Testis (tissue), 3 donors: ENCODE results near the gene TMEM225B. TPM values are rescaled to one million over a fixed set of nuclear protein-coding genes. Genes with fewer than 3 reads are reported as not detected.

ENCODE experiments used
- DNase-seq: peaks from one replicate; pipeline ENCODE4 v3.0.0-alpha.2; 2019
- H3K27ac ChIP-seq, 2 donors: fragments of 200-600 bp; sonication (generic); one replicate each; pipeline ENCODE4 v1.5.1; 2019
- H3K27me3 ChIP-seq: fragments of 200-600 bp; sonication (generic); one replicate; pipeline ENCODE4 v1.5.1; 2019
- H3K36me3 ChIP-seq: fragments of 200-600 bp; sonication (generic); one replicate; pipeline ENCODE4 v1.5.1; 2017; ENCODE audit warnings: low read depth; ENCODE audit errors: missing control alignments
- H3K4me1 ChIP-seq: fragments of 200-600 bp; sonication (generic); one replicate; pipeline ENCODE4 v1.5.1; 2019
- H3K4me3 ChIP-seq, 2 donors: fragments of 200-600 bp; sonication (generic); one replicate each; pipeline ENCODE4 v1.5.1; 2017 to 2019
- H3K9me3 ChIP-seq: fragments of 200-600 bp; sonication (generic); one replicate; pipeline ENCODE4 v1.5.1; 2017
- CTCF ChIP-seq, 3 experiments: fragments of 450-650 bp in 2 of 3; fragments of 200-600 bp in 1 of 3; sonication (generic) in 1 of 3; IDR thresholded peaks; one replicate each; pipeline ENCODE4 v1.5.1; 2016 to 2019; ENCODE audit warnings: antibody characterized with exemption in 3 of 3, mild to moderate bottlenecking in 2 of 3, moderate library complexity in 1 of 3
- POLR2A ChIP-seq: fragments of 450-650 bp; IDR thresholded peaks from one replicate; pipeline ENCODE4 v1.6.1; 2017; ENCODE audit warnings: antibody characterized with exemption, mild to moderate bottlenecking, moderate library complexity
- WGBS, 2 donors: methylation state at CpG; one replicate each; pipeline ENCODE4 v1.1.5; 2018; 5-methylcytosine and 5-hydroxymethylcytosine counted together
- intact Hi-C: fragments of 100-400 bp; cut with DNase I; formaldehyde crosslinking; loops from one replicate; pipeline ENCODE4 v1.15.1; 2023; ENCODE audit warnings: low total_unique reads
- polyA plus RNA-seq: library from polyadenylated mRNA; stranded (reverse); fragments of 350-450 nt; fragmentation: Illumina TruSeq; extraction: RNeasy Lipid Tissue Mini Kit (QIAGEN cat#74804); gene quantifications from one replicate; pipeline ENCODE4 v1.2.3, GENCODE V29; 2014; ENCODE audit warnings: low read depth, low replicate concordance; ENCODE audit not compliant: insufficient read depth
- total RNA-seq, 2 donors: library from RNA; depleted of rRNA; stranded (reverse); fragments of >200 nt; gene quantifications; one replicate each; pipeline ENCODE4 v1.2.3, GENCODE V29; 2016

Gene TMEM225B
- total and polyA plus RNA-seq, 3 donors from 2014 or later = 57.0 to 406 (median 62.1) TPM

- Histone ChIP-seq H3K4me1 (no peaks in the 10 kb centered on the region), H3K27me3 (no peaks in the 10 kb centered on the region), H3K27ac (no peak overlapping the region), H3K36me3 (no peaks in the 10 kb centered on the region), H3K9me3 (no peaks in the 10 kb centered on the region), H3K4me3 (no peak overlapping the region)
- intact Hi-C loops = no loop called here
- TF ChIP-seq POLR2A (no peak), CTCF (IDR thresholded peaks at IDR 0.05) (no peak)
- no peak for DNase-seq
Observed at GRCh38 chr7:99639267-99639666, 41.2 kb downstream of the TMEM225B start.

GRCh38 chr7:99642027-99642426 is 44.0 kb downstream of the TMEM225B start:
- Histone ChIP-seq H3K36me3 (no peaks in the 10 kb centered on the region), H3K27ac (no peak overlapping the region), H3K4me1 (no peaks in the 10 kb centered on the region), H3K9me3 (no peaks in the 10 kb centered on the region), H3K4me3 (no peak overlapping the region), H3K27me3 (no peaks in the 10 kb centered on the region)
- no peak for DNase-seq
- no peak for TF ChIP-seq POLR2A
- no peak for TF ChIP-seq CTCF (IDR thresholded peaks at IDR 0.05)
- WGBS, 2 donors = 97% methylated on average over 1 of the region's 1 CpG
- intact Hi-C loops = no loop called here

GRCh38 chr7:99643464-99643863 is 45.4 kb downstream of the TMEM225B start:
- intact Hi-C loops = no loop called here
- WGBS, 2 donors = 81 to 86% methylated on average over 2 of the region's 2 CpGs
- Histone ChIP-seq H3K4me1 (no peaks in the 10 kb centered on the region), H3K9me3 (no peaks in the 10 kb centered on the region), H3K4me3 (no peak overlapping the region), H3K36me3 (no peaks in the 10 kb centered on the region), H3K27me3 (no peaks in the 10 kb centered on the region), H3K27ac (no peak overlapping the region)
- no peak for DNase-seq
- no peak for TF ChIP-seq POLR2A
- no peak for TF ChIP-seq CTCF (IDR thresholded peaks at IDR 0.05)

- Histone ChIP-seq H3K4me3 (no peak overlapping the region), H3K9me3 (no peaks in the 10 kb centered on the region), H3K36me3 (no peaks in the 10 kb centered on the region), H3K4me1 (no peaks in the 10 kb centered on the region), H3K27ac (no peak overlapping the region), H3K27me3 (no peaks in the 10 kb centered on the region)
- intact Hi-C loops = no loop called here
- DNase-seq = no peak
- 95 to 96% methylated on average over 3 of the region's 3 CpGs for WGBS, 2 donors
- TF ChIP-seq POLR2A (no peak), CTCF (IDR thresholded peaks at IDR 0.05) (no peak)
Observed at GRCh38 chr7:99644431-99644830, 46.4 kb downstream of the TMEM225B start.

- no peak for TF ChIP-seq CTCF (IDR thresholded peaks at IDR 0.05)
- TF ChIP-seq POLR2A = no peak
- WGBS, 2 donors = 93 to 96% methylated on average over 1 of the region's 1 CpG
- DNase-seq = no peak
- Histone ChIP-seq H3K36me3 (no peaks in the 10 kb centered on the region), H3K4me3 (no peak overlapping the region), H3K27ac (no peak overlapping the region), H3K9me3 (no peaks in the 10 kb centered on the region), H3K27me3 (no peaks in the 10 kb centered on the region), H3K4me1 (no peaks in the 10 kb centered on the region)
- intact Hi-C loops = no loop called here
Observed at GRCh38 chr7:99645590-99645989, 47.5 kb downstream of the TMEM225B start.
